Neural progenitor cell (in vitro differentiated cells): ENCODE measurements around the gene MPP7.

Experiments used
- CTCF ChIP-seq: fragments of 200-600 bp; sonication (generic); IDR thresholded peaks from 2 replicates; pipeline ENCODE4 v1.5.1; 2017; ENCODE audit warnings: antibody characterized with exemption, mild to moderate bottlenecking
- EZH2 ChIP-seq: fragments of 200-600 bp; sonication (generic); IDR thresholded peaks from 2 replicates; pipeline ENCODE4 v1.6.1; 2017; ENCODE audit warnings: antibody characterized with exemption, mild to moderate bottlenecking, moderate library complexity

GRCh38 chr10:28274475-28274874, 28.4 kb downstream of the MPP7 start:
- TF ChIP-seq CTCF (no peak), EZH2 (no peak)
